Measurements from ENCODE around the gene CPNE6. TPM values are rescaled to one million over a fixed set of nuclear protein-coding genes. Genes with fewer than 3 reads are reported as not detected.

The CPNE6 gene
- 0.05 to 0.12 TPM (median 0.06 TPM) in 4 of 5 replicates, not detected in the other for total RNA-seq (2022; extraction: Qiagen RNA extraction)

GRCh38 chr14:24071144-24071697 lies at the start of gene CPNE6:
TSS of gene CPNE6 (plus strand) at chr14:24071562. CDS start at chr14:24072937, 1,375 bp downstream.

DNA sequence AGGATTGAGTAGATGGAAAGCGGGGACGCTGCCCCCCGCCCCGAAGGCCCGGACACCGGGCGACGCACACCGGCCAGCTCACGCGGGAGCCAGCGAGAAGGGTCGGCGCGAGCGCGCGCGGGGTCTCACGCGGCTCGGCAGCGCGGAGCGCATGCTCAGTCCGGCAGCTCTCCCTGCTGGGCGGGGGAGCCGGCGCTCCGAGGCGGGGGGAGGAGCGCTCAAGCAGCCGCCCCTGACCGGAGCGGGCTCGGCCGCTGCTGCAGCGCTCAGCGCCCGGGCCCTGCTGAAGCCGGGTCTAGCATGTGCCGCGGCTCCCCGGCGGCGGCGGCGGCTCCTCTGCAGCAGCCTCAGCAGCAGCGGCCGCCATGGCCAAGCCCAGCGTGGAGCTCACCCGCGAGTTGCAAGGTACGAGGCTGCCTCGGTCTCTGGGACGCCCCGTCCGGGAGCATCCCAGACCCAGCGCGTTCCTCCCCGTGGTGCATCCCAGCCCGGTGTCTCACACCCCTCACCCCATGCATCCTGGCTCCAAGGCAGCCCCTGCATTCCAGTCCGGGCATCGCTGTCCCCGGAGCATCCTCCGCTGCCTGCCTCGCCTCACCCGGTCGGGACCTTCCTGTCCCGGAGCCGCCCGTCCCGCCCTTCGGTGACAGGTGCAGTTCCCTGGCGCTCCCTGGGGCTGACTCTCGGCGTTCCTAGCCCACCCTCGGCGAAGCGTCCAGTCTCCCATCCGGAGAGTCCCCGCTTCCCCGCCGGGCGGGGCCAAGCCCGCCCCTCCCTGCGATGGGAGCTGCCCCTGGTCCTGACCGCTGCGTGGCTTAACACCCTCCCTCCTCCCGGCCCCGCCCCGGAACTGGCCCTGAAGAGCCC lies 19.3 kb upstream of the CPNE6 start, which contains the start of gene CARMIL3:
Gene CARMIL3 (plus strand): TSS at position 221 of the 867 bp plus-strand sequence. CDS start 145 bp downstream, at position 366.

GRCh38 chr14:24093901-24094840 lies 22.8 kb downstream of the CPNE6 start, which contains the start of gene PCK2:
TSS of gene PCK2 (plus strand) at chr14:24094311. CDS start at chr14:24094406, 95 bp downstream.

DNA sequence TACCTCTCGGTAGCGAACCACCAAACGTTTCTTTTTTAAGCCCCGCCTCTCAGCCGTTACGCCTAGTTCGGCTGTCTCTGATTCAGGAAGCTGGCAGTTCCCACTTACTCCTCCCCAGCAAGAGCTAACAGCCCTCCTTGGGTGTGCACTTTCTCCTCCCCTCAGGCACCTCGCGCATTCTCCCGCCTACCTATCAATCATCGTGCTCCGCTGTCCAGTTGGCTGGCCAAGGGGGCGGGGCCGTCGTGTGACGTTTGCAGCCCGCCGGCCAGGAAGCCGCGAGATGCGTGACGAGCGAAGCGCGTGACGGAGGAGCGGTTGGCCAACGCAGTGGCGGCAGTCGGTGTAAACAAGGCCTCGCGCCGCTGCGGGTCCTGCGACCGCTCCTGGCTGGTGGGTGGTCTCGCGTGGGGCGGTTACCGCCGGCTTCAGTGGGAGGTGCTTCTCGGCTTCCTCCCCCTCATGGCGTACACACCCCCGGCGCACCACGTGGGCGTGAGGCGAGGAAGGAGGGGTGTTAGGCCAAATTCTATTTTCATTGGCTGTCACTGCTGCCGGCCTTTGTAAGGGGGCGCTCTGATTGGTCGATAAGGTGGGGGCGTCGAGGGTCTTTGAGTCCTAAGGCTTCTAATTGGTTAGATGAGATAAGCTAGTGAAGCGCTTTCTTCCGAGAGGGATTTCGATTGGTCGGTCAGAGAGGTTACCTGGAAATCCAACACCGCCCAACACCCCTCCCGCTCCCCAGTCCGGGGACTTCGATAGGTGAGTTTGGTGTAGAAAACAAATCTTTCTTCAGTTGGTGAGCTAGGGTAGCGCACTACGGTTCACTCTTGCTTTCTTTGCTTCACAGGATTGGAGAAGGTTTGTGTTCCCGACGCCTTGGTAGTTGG lies 43.4 kb downstream of the CPNE6 start, which contains the start of the genes DCAF11 and NRL:
Gene DCAF11 (plus strand): TSS at position 246 of the 890 bp plus-strand sequence. CDS start 818 bp downstream, outside the sequence.
Gene NRL (minus strand): TSS at position 418 of the 890 bp plus-strand sequence. CDS start 32,101 bp downstream, outside the sequence.

Other genes with a start within 250 kb of the CPNE6 start
- 45.3 to 49.8 TPM (median 47.9 TPM) in 5 replicates for gene DHRS4, start 117.8 kb upstream of the CPNE6 start, total RNA-seq (2022; extraction: Qiagen RNA extraction)
- gene DHRS4L2, start 82.6 kb upstream of the CPNE6 start, total RNA-seq (2022; extraction: Qiagen RNA extraction): 23.3 to 33.2 TPM (median 30.8 TPM) in 5 replicates
- 0.48 to 0.59 TPM (median 0.49 TPM) in 5 replicates for gene CARMIL3, start 19.6 kb upstream of the CPNE6 start, total RNA-seq (2022; extraction: Qiagen RNA extraction)
- gene PCK2, start 22.7 kb downstream of the CPNE6 start, total RNA-seq (2022; extraction: Qiagen RNA extraction): 17.2 to 22.3 TPM (median 20.2 TPM) in 5 replicates
- 20.3 to 26.4 TPM (median 20.7 TPM) in 5 replicates for gene DCAF11, start 43.2 kb downstream of the CPNE6 start, total RNA-seq (2022; extraction: Qiagen RNA extraction)
- gene NRL, start 43.4 kb downstream of the CPNE6 start, total RNA-seq (2022; extraction: Qiagen RNA extraction): 0.74 to 1.1 TPM (median 0.98 TPM) in 5 replicates
- gene FITM1, start 59.1 kb downstream of the CPNE6 start, total RNA-seq (2022; extraction: Qiagen RNA extraction): 0.10 to 0.13 TPM in 2 of 5 replicates, not detected in the others
- 158 to 182 TPM (median 161 TPM) in 5 replicates for gene PSME1, start 64.6 kb downstream of the CPNE6 start, total RNA-seq (2022; extraction: Qiagen RNA extraction)
- gene EMC9, start 70.0 kb downstream of the CPNE6 start, total RNA-seq (2022; extraction: Qiagen RNA extraction): 46.5 to 62.7 TPM (median 58.0 TPM) in 5 replicates
- 150 to 197 TPM (median 159 TPM) in 5 replicates for gene PSME2, start 75.0 kb downstream of the CPNE6 start, total RNA-seq (2022; extraction: Qiagen RNA extraction)
- 20.3 to 33.7 TPM (median 32.3 TPM) in 5 replicates for gene RNF31, start 75.9 kb downstream of the CPNE6 start, total RNA-seq (2022; extraction: Qiagen RNA extraction)
- 15.6 to 20.2 TPM (median 16.5 TPM) in 5 replicates for gene IRF9, start 89.7 kb downstream of the CPNE6 start, total RNA-seq (2022; extraction: Qiagen RNA extraction)
- gene REC8, start 100.5 kb downstream of the CPNE6 start, total RNA-seq (2022; extraction: Qiagen RNA extraction): 2.7 to 5.3 TPM (median 3.3 TPM) in 5 replicates
- gene IPO4, start 117.3 kb downstream of the CPNE6 start, total RNA-seq (2022; extraction: Qiagen RNA extraction): 75.4 to 87.1 TPM (median 80.0 TPM) in 5 replicates
- gene TM9SF1, start 123.9 kb downstream of the CPNE6 start, total RNA-seq (2022; extraction: Qiagen RNA extraction): 60.6 to 69.9 TPM (median 64.6 TPM) in 5 replicates
- gene TSSK4, start 134.1 kb downstream of the CPNE6 start, total RNA-seq (2022; extraction: Qiagen RNA extraction): not detected in 5 replicates
- gene CHMP4A, start 141.9 kb downstream of the CPNE6 start, total RNA-seq (2022; extraction: Qiagen RNA extraction): 78.2 to 100.0 TPM (median 79.3 TPM) in 5 replicates
- 28.9 to 33.7 TPM (median 31.1 TPM) in 5 replicates for gene MDP1, start 144.5 kb downstream of the CPNE6 start, total RNA-seq (2022; extraction: Qiagen RNA extraction)
- gene NEDD8, start 160.8 kb downstream of the CPNE6 start, total RNA-seq (2022; extraction: Qiagen RNA extraction): 433 to 471 TPM (median 446 TPM) in 5 replicates
- gene GMPR2, start 161.4 kb downstream of the CPNE6 start, total RNA-seq (2022; extraction: Qiagen RNA extraction): 53.0 to 66.2 TPM (median 54.3 TPM) in 5 replicates
- gene TINF2, start 171.1 kb downstream of the CPNE6 start, total RNA-seq (2022; extraction: Qiagen RNA extraction): 33.4 to 37.5 TPM (median 36.9 TPM) in 5 replicates
- 0.93 to 1.8 TPM (median 1.1 TPM) in 5 replicates for gene TGM1, start 191.6 kb downstream of the CPNE6 start, total RNA-seq (2022; extraction: Qiagen RNA extraction)
- 15.8 to 17.3 TPM (median 16.6 TPM) in 5 replicates for gene RABGGTA, start 200.0 kb downstream of the CPNE6 start, total RNA-seq (2022; extraction: Qiagen RNA extraction)
- 9.9 to 12.1 TPM (median 12.0 TPM) in 5 replicates for gene DHRS1, start 228.2 kb downstream of the CPNE6 start, total RNA-seq (2022; extraction: Qiagen RNA extraction)
- 13.4 to 16.4 TPM (median 14.4 TPM) in 5 replicates for gene NOP9, start 228.3 kb downstream of the CPNE6 start, total RNA-seq (2022; extraction: Qiagen RNA extraction)
- 0.12 to 0.26 TPM (median 0.23 TPM) in 5 replicates for gene CIDEB, start 236.4 kb downstream of the CPNE6 start, total RNA-seq (2022; extraction: Qiagen RNA extraction)
- 2.4 to 5.1 TPM (median 4.0 TPM) in 5 replicates for gene LTB4R2, start 238.6 kb downstream of the CPNE6 start, total RNA-seq (2022; extraction: Qiagen RNA extraction)
- 3.1 to 6.1 TPM (median 5.2 TPM) in 5 replicates for gene LTB4R, start 239.9 kb downstream of the CPNE6 start, total RNA-seq (2022; extraction: Qiagen RNA extraction)

All from A549 treated with AZD2906 at 1 μM for 4 hours (cell line).